GM12878 (cell line): Measurements from ENCODE around the gene RPS6KA2. TPM values are rescaled to one million over a fixed set of nuclear protein-coding genes. Genes with fewer than 3 reads are reported as not detected.

Experiments used
- JUND ChIP-seq: IDR thresholded peaks from 2 replicates; pipeline ENCODE4 v1.6.1; 2012; ENCODE audit warnings: low read depth, mild to moderate bottlenecking, low read length, improper control_type of control experiment, moderate library complexity
- KLF5 ChIP-seq: fragments of 450-650 bp; IDR thresholded peaks from 2 replicates; pipeline ENCODE4 v1.6.1; 2014; ENCODE audit warnings: mild to moderate bottlenecking; ENCODE audit not compliant: partially characterized antibody
- MTA2 ChIP-seq: fragments of 450-650 bp; IDR thresholded peaks from 2 replicates; pipeline ENCODE4 v1.6.1; 2016; ENCODE audit warnings: low read depth, mild to moderate bottlenecking, moderate library complexity
- NFXL1 ChIP-seq: fragments of 450-650 bp; IDR thresholded peaks from 2 replicates; pipeline ENCODE4 v1.6.1; 2017; ENCODE audit warnings: antibody characterized with exemption, mild to moderate bottlenecking, borderline replicate concordance
- RAD51 ChIP-seq: fragments of 450-650 bp; IDR thresholded peaks from 2 replicates; pipeline ENCODE4 v1.6.1; 2016; ENCODE audit warnings: moderate library complexity, mild to moderate bottlenecking, inconsistent platforms
- SMAD5 ChIP-seq: IDR thresholded peaks from 2 replicates; pipeline ENCODE4 v1.6.1; 2016; ENCODE audit warnings: antibody characterized with exemption, low read depth
- ZNF384 ChIP-seq: IDR thresholded peaks from 2 replicates; pipeline ENCODE4 v1.6.1; 2012; ENCODE audit warnings: low read depth, mild to moderate bottlenecking, low read length, improper control_type of control experiment, borderline replicate concordance
- polyA plus RNA-seq, 11 experiments: library from polyadenylated mRNA; depleted of rRNA in 4 of 11; unstranded in 6 of 11; stranded (reverse) in 5 of 11; fragments of >200 nt; fragmentation: Nextera tagmentation in 4 of 11; fragmentation: Illumina TruSeq in 1 of 11; extraction: Ambion mirVana in 4 of 11; extraction: Trizol in 1 of 11; gene quantifications; 1 replicate in 1 of 11; 2 replicates in 10 of 11; pipeline versions ENCODE4 v1.2.1 to v1.2.3, GENCODE V29; 2011 to 2016; ENCODE audit warnings: inconsistent platforms in 2 of 11, missing spikeins in 2 of 11, low read depth in 1 of 11
- total RNA-seq, 4 experiments: library from RNA; depleted of rRNA in 3 of 4; stranded (reverse); fragments of >200 nt in 3 of 4; fragmentation: Illumina TruSeq in 1 of 4; extraction: Trizol in 1 of 4; gene quantifications; 2 replicates each; pipeline versions ENCODE4 v1.2.1 to v1.2.3, GENCODE V29; 2013 to 2021
- TF ChIP-seq, protein P1 (sequence below): fragments of 450-650 bp; formaldehyde crosslinking; IDR thresholded peaks from 2 replicates; pipeline ENCODE4 v1.5.0; 2022; ENCODE audit warnings: mild to moderate bottlenecking, missing genetic modification characterization
- TF ChIP-seq, protein P2 (sequence below): IDR thresholded peaks from 2 replicates; pipeline ENCODE4 v1.6.1; 2012; ENCODE audit warnings: low read length, inconsistent platforms
- TF ChIP-seq, protein P3 (sequence below): IDR thresholded peaks from 2 replicates; pipeline ENCODE4 v1.6.1; 2012; ENCODE audit warnings: low read depth, low read length, improper control_type of control experiment

RPS6KA2 gene
- total and polyA plus RNA-seq, 10 of the 15 experiments (the other 5 are each of a cell fraction or from before 2014, with no cell fraction given), result 0.02 to 1.0 (median 0.22) TPM; not detected in 1

DNA sequence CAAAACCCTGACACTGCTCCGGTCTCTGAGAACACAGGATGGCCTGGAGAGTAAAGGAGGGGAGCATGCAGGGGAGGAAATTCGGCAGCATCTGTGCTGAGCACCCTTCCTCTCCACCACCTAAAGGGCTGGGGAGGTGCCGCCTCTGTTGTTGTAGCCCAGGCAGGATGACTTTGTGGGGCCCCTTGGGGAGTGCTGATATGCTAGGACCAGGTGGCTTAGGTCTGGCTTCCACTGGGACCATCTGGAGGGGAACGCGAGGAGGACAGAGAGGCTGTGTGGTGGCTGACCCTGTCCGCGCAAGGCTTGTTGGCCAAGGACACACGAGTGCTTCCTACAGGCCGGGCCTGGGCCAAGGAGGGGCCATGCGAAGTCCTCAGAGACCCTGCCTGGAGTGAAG lies 9.9 kb upstream of the RPS6KA2 start (continued):
- TF ChIP-seq, protein P1, sequence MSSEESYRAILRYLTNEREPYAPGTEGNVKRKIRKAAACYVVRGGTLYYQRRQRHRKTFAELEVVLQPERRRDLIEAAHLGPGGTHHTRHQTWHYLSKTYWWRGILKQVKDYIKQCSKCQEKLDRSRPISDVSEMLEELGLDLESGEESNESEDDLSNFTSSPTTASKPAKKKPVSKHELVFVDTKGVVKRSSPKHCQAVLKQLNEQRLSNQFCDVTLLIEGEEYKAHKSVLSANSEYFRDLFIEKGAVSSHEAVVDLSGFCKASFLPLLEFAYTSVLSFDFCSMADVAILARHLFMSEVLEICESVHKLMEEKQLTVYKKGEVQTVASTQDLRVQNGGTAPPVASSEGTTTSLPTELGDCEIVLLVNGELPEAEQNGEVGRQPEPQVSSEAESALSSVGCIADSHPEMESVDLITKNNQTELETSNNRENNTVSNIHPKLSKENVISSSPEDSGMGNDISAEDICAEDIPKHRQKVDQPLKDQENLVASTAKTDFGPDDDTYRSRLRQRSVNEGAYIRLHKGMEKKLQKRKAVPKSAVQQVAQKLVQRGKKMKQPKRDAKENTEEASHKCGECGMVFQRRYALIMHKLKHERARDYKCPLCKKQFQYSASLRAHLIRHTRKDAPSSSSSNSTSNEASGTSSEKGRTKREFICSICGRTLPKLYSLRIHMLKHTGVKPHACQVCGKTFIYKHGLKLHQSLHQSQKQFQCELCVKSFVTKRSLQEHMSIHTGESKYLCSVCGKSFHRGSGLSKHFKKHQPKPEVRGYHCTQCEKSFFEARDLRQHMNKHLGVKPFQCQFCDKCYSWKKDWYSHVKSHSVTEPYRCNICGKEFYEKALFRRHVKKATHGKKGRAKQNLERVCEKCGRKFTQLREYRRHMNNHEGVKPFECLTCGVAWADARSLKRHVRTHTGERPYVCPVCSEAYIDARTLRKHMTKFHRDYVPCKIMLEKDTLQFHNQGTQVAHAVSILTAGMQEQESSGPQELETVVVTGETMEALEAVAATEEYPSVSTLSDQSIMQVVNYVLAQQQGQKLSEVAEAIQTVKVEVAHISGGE (CRISPR knock-in tag), result no peak
- TF ChIP-seq MTA2 (no peak), NFXL1 (no peak), RAD51 (no peak), KLF5 (no peak), ZNF384 (no peak), JUND (no peak), SMAD5 (no peak)
- TF ChIP-seq, protein P2, sequence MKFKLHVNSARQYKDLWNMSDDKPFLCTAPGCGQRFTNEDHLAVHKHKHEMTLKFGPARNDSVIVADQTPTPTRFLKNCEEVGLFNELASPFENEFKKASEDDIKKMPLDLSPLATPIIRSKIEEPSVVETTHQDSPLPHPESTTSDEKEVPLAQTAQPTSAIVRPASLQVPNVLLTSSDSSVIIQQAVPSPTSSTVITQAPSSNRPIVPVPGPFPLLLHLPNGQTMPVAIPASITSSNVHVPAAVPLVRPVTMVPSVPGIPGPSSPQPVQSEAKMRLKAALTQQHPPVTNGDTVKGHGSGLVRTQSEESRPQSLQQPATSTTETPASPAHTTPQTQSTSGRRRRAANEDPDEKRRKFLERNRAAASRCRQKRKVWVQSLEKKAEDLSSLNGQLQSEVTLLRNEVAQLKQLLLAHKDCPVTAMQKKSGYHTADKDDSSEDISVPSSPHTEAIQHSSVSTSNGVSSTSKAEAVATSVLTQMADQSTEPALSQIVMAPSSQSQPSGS, result no peak
- TF ChIP-seq, protein P3, sequence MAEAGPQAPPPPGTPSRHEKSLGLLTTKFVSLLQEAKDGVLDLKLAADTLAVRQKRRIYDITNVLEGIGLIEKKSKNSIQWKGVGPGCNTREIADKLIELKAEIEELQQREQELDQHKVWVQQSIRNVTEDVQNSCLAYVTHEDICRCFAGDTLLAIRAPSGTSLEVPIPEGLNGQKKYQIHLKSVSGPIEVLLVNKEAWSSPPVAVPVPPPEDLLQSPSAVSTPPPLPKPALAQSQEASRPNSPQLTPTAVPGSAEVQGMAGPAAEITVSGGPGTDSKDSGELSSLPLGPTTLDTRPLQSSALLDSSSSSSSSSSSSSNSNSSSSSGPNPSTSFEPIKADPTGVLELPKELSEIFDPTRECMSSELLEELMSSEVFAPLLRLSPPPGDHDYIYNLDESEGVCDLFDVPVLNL, result no peak
